Stimulated activated naive CD8-positive, alpha-beta T cell treated with anti-CD3 and anti-CD28 coated beads, Interleukin-15, Interleukin-2, amounts not matched to agents 100 U/mL and 50 U/mL, for 24 hours (primary cell): ENCODE measurements around the gene SLC39A3.

Experiments
- ATAC-seq: fragments of 150-1000 bp; cut with Tn5 transposase; one replicate; pipeline ENCODE4 v1.10.0; 2021
- DNase-seq: peaks from one replicate; pipeline ENCODE4 v3.0.0; 2021

The SLC39A3 gene

GRCh38 chr19:2747349-2747748, 7.5 kb upstream of the SLC39A3 start:
- no peak for ATAC-seq
- no peak for DNase-seq

GRCh38 chr19:2744113-2744512, 4.3 kb upstream of the SLC39A3 start:
- DNase-seq (no peak), ATAC-seq (no peak)

- DNase-seq, result no peak
- no peak for ATAC-seq
These were observed 3.3 kb upstream of the SLC39A3 start for GRCh38 chr19:2743099-2743498.

GRCh38 chr19:2740314-2740656, 468 bp upstream of the SLC39A3 start:
- ATAC-seq, result no peak

GRCh38 chr19:2736550-2737190, 3.1 kb downstream of the SLC39A3 start:
- DNase-seq (no peak), ATAC-seq (no peak)

More at GRCh38 chr19:2740314-2740656, 468 bp upstream of the SLC39A3 start:
- no peak for DNase-seq

GRCh38 chr19:2735374-2735773, 4.4 kb downstream of the SLC39A3 start:
- DNase-seq (no peak), ATAC-seq (no peak)

GRCh38 chr19:2734589-2735288, 5.1 kb downstream of the SLC39A3 start:
- ATAC-seq, result no peak
- DNase-seq, result no peak

- DNase-seq, result no peak
- no peak for ATAC-seq
These were observed 5.8 kb downstream of the SLC39A3 start for GRCh38 chr19:2733930-2734588.

GRCh38 chr19:2732883-2733282, 6.9 kb downstream of the SLC39A3 start:
- DNase-seq, result no peak

GRCh38 chr19:2732157-2732725, 7.6 kb downstream of the SLC39A3 start:
- DNase-seq (no peak), ATAC-seq (no peak)

More at GRCh38 chr19:2732883-2733282, 6.9 kb downstream of the SLC39A3 start:
- no peak for ATAC-seq

- ATAC-seq, result no peak
- DNase-seq, result no peak
These were observed 8.4 kb downstream of the SLC39A3 start for GRCh38 chr19:2731181-2731995.

- ATAC-seq, result no peak
- DNase-seq, result no peak
These were observed 9.6 kb downstream of the SLC39A3 start for GRCh38 chr19:2729943-2730818.

GRCh38 chr19:2728783-2729387, 10.9 kb downstream of the SLC39A3 start:
- DNase-seq (no peak), ATAC-seq (no peak)

- ATAC-seq, result no peak
- no peak for DNase-seq
These were observed 12.2 kb downstream of the SLC39A3 start for GRCh38 chr19:2727640-2727944.

GRCh38 chr19:2726904-2727639, 12.7 kb downstream of the SLC39A3 start:
- DNase-seq (no peak), ATAC-seq (peak; percentile 2)

- DNase-seq (no peak), ATAC-seq (no peak)
These were observed 13.5 kb downstream of the SLC39A3 start for GRCh38 chr19:2726160-2726855.

- ATAC-seq (no peak), DNase-seq (no peak)
These were observed 15.7 kb downstream of the SLC39A3 start for GRCh38 chr19:2724148-2724557.

GRCh38 chr19:2723747-2724146, 16.1 kb downstream of the SLC39A3 start:
- no peak for DNase-seq
- ATAC-seq, result no peak

GRCh38 chr19:2723345-2723715, 16.5 kb downstream of the SLC39A3 start:
- no peak for ATAC-seq

More at GRCh38 chr19:2723345-2723715, 16.5 kb downstream of the SLC39A3 start:
- no peak for DNase-seq
